Activated CD4-positive, alpha-beta memory T cell treated with anti-CD3 and anti-CD28 coated beads, Interleukin-2, amount 10 ng/mL, durations not matched to agents 7 days and 5 days (primary cell): ENCODE results near the gene SFI1. TPM values are rescaled to one million over a fixed set of nuclear protein-coding genes. Genes with fewer than 3 reads are reported as not detected.
"Not testable (repeated sequence)": the region's sequence is repeated elsewhere in the genome, so short reads cannot be mapped to it uniquely, and the experiment has no call there.

Experiments used
- CTCF ChIA-PET: fragments of 350-600 bp; sonication (Branson Sonifier 250); formaldehyde crosslinking; loops from one replicate; lab custom pipeline; 2021; ENCODE audit warnings: antibody characterized with exemption, inconsistent platforms; lab: Charles Lee
- POLR2A ChIA-PET: fragments of 350-600 bp; sonication (Branson Sonifier 250); formaldehyde crosslinking; loops from one replicate; lab custom pipeline; 2021; ENCODE audit warnings: antibody characterized with exemption; lab: Charles Lee
- DNase-seq: peaks from one replicate; pipeline ENCODE4 v3.0.0-alpha.2; 2020
- H3K27ac Mint-ChIP-seq: one replicate; pipeline ENCODE4 v1.8.0; 2021; ENCODE audit warnings: mild to moderate bottlenecking, mixed read lengths
- H3K27me3 Mint-ChIP-seq: one replicate; pipeline ENCODE4 v1.8.0; 2021; ENCODE audit warnings: mixed read lengths
- H3K36me3 Mint-ChIP-seq: one replicate; pipeline ENCODE4 v1.8.0; 2021; ENCODE audit warnings: low read depth, mixed read lengths
- H3K4me1 Mint-ChIP-seq: one replicate; pipeline ENCODE4 v1.8.0; 2021; ENCODE audit warnings: mixed read lengths
- H3K4me3 Mint-ChIP-seq: one replicate; pipeline ENCODE4 v1.8.0; 2021; ENCODE audit warnings: mild to moderate bottlenecking, mixed read lengths
- H3K9me3 Mint-ChIP-seq: one replicate; pipeline ENCODE4 v1.8.0; 2021; ENCODE audit warnings: mixed read lengths
- total RNA-seq, 2 experiments: library from RNA; stranded (reverse); gene quantifications; one replicate each; pipeline ENCODE4 v1.2.3, GENCODE V29; 2021

SFI1 gene
- total RNA-seq, 2 experiments from 2014 or later: 140 to 145 TPM

- peaks cover 17% of the 10 kb centered on the region for H3K36me3 Mint-ChIP-seq
- not testable (repeated sequence) for DNase-seq, H3K27me3 Mint-ChIP-seq, H3K9me3 Mint-ChIP-seq
- CTCF ChIA-PET: interaction anchor here (0.9 kb wide), 1 partner anchor 137 kb away, joined by 3 read pairs; no protein-coding TSS in a partner anchor
- H3K27ac Mint-ChIP-seq: peak overlapping the region; percentile 72
- H3K4me3 Mint-ChIP-seq: peak overlapping the region; percentile 48
- POLR2A ChIA-PET: interaction anchor here (0.7 to 1.0 kb wide), 2 partner anchors 169 to 452 kb away, joined by 3 to 5 read pairs; partner anchors contain the start of gene PISD
- peaks cover 46% of the 10 kb centered on the region for H3K4me1 Mint-ChIP-seq
Observed at GRCh38 chr22:31493355-31493754, 3.0 kb upstream of the SFI1 start.

DNA sequence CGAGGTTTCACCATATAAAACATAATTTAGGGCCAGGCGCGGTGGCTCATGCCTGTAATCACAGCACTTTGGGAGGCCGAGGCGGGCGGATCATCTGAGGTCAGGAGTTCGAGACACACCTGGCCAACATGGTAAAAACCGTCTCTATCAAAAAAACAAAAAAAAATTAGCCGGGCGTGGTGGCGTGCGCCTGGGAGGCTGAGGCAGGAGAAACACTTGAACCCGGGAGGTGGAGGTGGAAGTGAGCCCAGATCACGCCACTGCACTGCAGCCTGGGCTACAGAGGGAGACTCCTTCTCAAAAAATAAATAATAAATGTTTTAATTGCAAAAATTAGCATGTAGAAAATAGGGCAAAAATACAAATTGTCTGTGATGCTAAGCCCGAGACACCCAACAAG lies 993 bp upstream of the SFI1 start:
- peaks cover 52% of the 10 kb centered on the region for H3K4me1 Mint-ChIP-seq
- no peaks in the 10 kb centered on the region for H3K27me3 Mint-ChIP-seq
- ChIA-PET POLR2A (interaction anchor here (0.7 to 1.1 kb wide), 6 partner anchors 10 to 526 kb away, joined by 3 to 5 read pairs (median 3); partner anchors contain the start of genes MORC2, PISD and TUG1), CTCF (interaction anchor here (0.9 to 1.3 kb wide), 4 partner anchors 42 to 149 kb away, joined by 3 to 4 read pairs (median 3); partner anchors contain the start of gene PATZ1)
- H3K27ac Mint-ChIP-seq: peak overlapping the region; percentile 99
- peak overlapping the region; percentile 89 for H3K4me3 Mint-ChIP-seq
- peaks cover 24% of the 10 kb centered on the region for H3K36me3 Mint-ChIP-seq
- no peak for DNase-seq
- H3K9me3 Mint-ChIP-seq: no peaks in the 10 kb centered on the region

GRCh38 chr22:31496735-31497146 lies 405 bp downstream of the SFI1 start:
- ChIA-PET POLR2A (interaction anchor here (1.1 kb wide), 1 partner anchor 207 kb away, joined by 3 read pairs; no protein-coding TSS in a partner anchor), CTCF (interaction anchor here (1.1 kb wide), 1 partner anchor 40 kb away, joined by 3 read pairs; no protein-coding TSS in a partner anchor)
- H3K36me3 Mint-ChIP-seq: peaks cover 25% of the 10 kb centered on the region
- H3K4me3 Mint-ChIP-seq: peak overlapping the region; percentile 89
- no peaks in the 10 kb centered on the region for H3K27me3 Mint-ChIP-seq
- H3K27ac Mint-ChIP-seq: peak overlapping the region; percentile 99
- peak; percentile 57 for DNase-seq
- no peaks in the 10 kb centered on the region for H3K9me3 Mint-ChIP-seq
- H3K4me1 Mint-ChIP-seq: peaks cover 44% of the 10 kb centered on the region

GRCh38 chr22:31497148-31497938 lies 1.0 kb downstream of the SFI1 start:
- Mint-ChIP-seq H3K27me3 (no peaks in the 10 kb centered on the region), H3K4me1 (peaks cover 44% of the 10 kb centered on the region), H3K36me3 (peaks cover 29% of the 10 kb centered on the region), H3K4me3 (peak overlapping the region; percentile 89), H3K27ac (peak overlapping the region; percentile 99), H3K9me3 (no peaks in the 10 kb centered on the region)
- ChIA-PET POLR2A (interaction anchor here (1.0 to 2.0 kb wide), 2 partner anchors 9 to 40 kb away, joined by 6 to 9 read pairs; no protein-coding TSS in a partner anchor), CTCF (no interaction called here)
- DNase-seq: no peak

GRCh38 chr22:31501738-31502137 lies 5.4 kb downstream of the SFI1 start:
- POLR2A ChIA-PET: no interaction called here
- H3K4me3 Mint-ChIP-seq: no peak overlapping the region
- no peaks in the 10 kb centered on the region for H3K27me3 Mint-ChIP-seq
- H3K4me1 Mint-ChIP-seq: peaks cover 48% of the 10 kb centered on the region
- no peak overlapping the region for H3K27ac Mint-ChIP-seq
- DNase-seq: no peak
- CTCF ChIA-PET: no interaction called here
- peaks cover 5% of the 10 kb centered on the region for H3K9me3 Mint-ChIP-seq
- peaks cover 56% of the 10 kb centered on the region for H3K36me3 Mint-ChIP-seq

DNA sequence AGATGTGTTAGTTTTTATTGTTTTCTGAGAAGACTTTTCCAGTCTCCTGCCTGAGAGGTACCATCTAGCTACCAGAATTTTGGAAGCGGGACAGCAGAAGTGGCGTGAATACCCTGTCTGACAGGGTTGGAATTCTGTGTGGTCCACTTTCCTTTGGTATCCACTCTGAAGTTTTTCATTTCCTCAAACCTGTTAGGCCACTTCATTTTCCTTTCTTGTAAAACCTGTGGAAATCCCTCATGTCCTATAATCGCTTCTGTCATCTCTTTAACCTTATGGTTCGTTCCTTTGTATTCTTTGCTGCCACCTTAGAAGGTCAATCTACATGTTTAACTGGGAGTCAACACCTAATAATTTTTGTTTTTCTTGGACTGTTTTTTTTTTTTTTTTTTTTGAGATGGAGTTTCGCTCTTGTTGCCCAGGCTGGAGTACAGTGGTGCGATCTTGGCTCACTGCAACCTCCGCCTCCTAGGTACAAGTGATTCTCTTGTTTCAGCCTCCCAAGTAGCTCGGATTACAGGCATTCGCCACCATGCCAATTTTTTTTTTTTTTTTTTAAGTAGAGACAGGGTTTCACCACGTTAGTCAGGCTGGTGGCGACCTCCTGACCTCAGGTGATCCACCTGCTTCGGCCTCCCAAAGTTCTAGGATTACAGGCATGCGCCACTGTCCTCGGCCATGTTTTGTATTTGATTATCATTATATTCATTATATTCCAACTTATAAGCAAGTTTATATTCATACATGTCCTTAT lies 7.1 kb downstream of the SFI1 start:
- CTCF ChIA-PET: interaction anchor here (0.7 kb wide), 1 partner anchor 131 kb away, joined by 3 read pairs; no protein-coding TSS in a partner anchor
- peaks cover 58% of the 10 kb centered on the region for H3K36me3 Mint-ChIP-seq
- POLR2A ChIA-PET: no interaction called here
- H3K9me3 Mint-ChIP-seq: peaks cover 14% of the 10 kb centered on the region
- DNase-seq: no peak
- peaks cover 45% of the 10 kb centered on the region for H3K4me1 Mint-ChIP-seq
- H3K27me3 Mint-ChIP-seq: no peaks in the 10 kb centered on the region
- no peak overlapping the region for H3K4me3 Mint-ChIP-seq
- no peak overlapping the region for H3K27ac Mint-ChIP-seq

DNA sequence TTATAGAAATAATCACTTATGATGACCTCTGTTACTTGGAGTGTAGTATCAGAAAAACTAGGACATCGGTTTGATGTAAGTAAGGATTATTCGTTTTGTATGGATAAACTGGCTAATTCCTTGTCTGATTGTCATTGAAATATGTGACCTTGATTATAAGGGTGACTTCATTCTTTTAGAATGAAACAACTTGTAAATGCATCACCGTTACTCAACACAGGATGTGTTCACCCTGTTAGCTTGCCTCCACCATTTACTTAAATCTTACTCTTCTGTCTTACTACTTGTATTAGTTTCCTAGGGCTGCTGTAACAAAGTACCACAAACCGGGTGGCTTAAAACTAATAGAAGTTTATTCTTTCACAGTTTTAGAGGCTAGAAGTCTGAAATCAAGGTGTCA lies 7.9 kb downstream of the SFI1 start:
- no peak overlapping the region for H3K4me3 Mint-ChIP-seq
- CTCF ChIA-PET: no interaction called here
- no peaks in the 10 kb centered on the region for H3K27me3 Mint-ChIP-seq
- peaks cover 39% of the 10 kb centered on the region for H3K4me1 Mint-ChIP-seq
- peaks cover 58% of the 10 kb centered on the region for H3K36me3 Mint-ChIP-seq
- no peak overlapping the region for H3K27ac Mint-ChIP-seq
- peaks cover 14% of the 10 kb centered on the region for H3K9me3 Mint-ChIP-seq
- no peak for DNase-seq
- POLR2A ChIA-PET: no interaction called here

- POLR2A ChIA-PET, H3K27ac Mint-ChIP-seq, CTCF ChIA-PET, DNase-seq, H3K4me3 Mint-ChIP-seq, H3K27me3 Mint-ChIP-seq: not testable (repeated sequence)
- peaks cover 65% of the 10 kb centered on the region for H3K36me3 Mint-ChIP-seq
- peaks cover 30% of the 10 kb centered on the region for H3K4me1 Mint-ChIP-seq
- H3K9me3 Mint-ChIP-seq: peaks cover 14% of the 10 kb centered on the region
Observed at GRCh38 chr22:31507517-31507916, 11.2 kb downstream of the SFI1 start.

GRCh38 chr22:31508536-31508935 lies 12.2 kb downstream of the SFI1 start:
- Mint-ChIP-seq H3K9me3 (peaks cover 14% of the 10 kb centered on the region), H3K4me3 (no peak overlapping the region), H3K4me1 (peaks cover 23% of the 10 kb centered on the region), H3K36me3 (peaks cover 65% of the 10 kb centered on the region), H3K27me3 (no peaks in the 10 kb centered on the region), H3K27ac (no peak overlapping the region)
- ChIA-PET POLR2A (no interaction called here), CTCF (no interaction called here)
- DNase-seq: no peak

GRCh38 chr22:31509061-31509762 lies 12.9 kb downstream of the SFI1 start:
- no peak overlapping the region for H3K27ac Mint-ChIP-seq
- H3K36me3 Mint-ChIP-seq: peaks cover 61% of the 10 kb centered on the region
- no peak for DNase-seq
- ChIA-PET POLR2A (no interaction called here), CTCF (no interaction called here)
- no peaks in the 10 kb centered on the region for H3K27me3 Mint-ChIP-seq
- peaks cover 20% of the 10 kb centered on the region for H3K4me1 Mint-ChIP-seq
- peaks cover 14% of the 10 kb centered on the region for H3K9me3 Mint-ChIP-seq
- no peak overlapping the region for H3K4me3 Mint-ChIP-seq

DNA sequence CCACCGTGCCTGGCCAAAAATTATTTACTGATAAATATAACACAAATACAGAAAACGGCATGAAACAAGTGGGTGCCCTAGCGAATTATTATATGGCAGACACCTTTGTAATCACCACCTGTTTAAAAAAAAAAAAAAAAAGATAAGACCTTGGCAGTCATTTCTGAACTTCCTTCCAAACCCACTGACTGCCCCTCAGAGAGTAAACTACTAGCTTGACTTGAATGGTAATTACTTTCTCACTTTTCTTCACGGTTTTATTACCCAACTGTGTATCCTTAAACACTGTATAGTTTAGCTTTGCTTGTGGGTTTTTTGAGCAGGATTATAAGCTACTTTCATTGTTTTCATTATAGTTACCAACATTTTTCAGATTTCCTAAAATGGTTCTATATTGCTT lies 23.7 kb downstream of the SFI1 start:
- no peak for DNase-seq
- no peaks in the 10 kb centered on the region for H3K27me3 Mint-ChIP-seq
- H3K4me1 Mint-ChIP-seq: peaks cover 34% of the 10 kb centered on the region
- ChIA-PET CTCF (no interaction called here), POLR2A (no interaction called here)
- H3K36me3 Mint-ChIP-seq: peaks cover 49% of the 10 kb centered on the region
- H3K9me3 Mint-ChIP-seq: no peaks in the 10 kb centered on the region
- no peak overlapping the region for H3K27ac Mint-ChIP-seq
- H3K4me3 Mint-ChIP-seq: no peak overlapping the region

DNA sequence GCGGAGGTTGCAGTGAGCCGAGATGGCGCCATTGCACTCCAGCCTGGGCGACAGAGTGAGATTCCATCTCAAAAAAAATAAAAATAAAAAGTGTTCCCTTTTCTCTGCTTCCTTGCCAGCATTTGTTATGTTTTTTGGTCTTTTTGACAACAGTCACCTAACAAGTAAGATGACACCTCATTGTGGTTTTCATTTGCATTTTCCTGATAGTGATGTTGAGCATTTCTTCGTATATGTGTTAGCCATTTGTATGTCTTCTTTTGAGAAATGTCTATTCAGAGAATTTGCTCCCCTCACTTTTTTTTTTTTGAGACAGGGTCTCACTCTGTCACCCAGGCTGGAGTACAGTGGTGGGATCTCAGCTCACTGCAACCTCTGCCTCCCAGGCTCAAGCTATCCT lies 27.8 kb downstream of the SFI1 start:
- H3K27me3 Mint-ChIP-seq, DNase-seq, CTCF ChIA-PET, POLR2A ChIA-PET, H3K9me3 Mint-ChIP-seq, H3K4me3 Mint-ChIP-seq: not testable (repeated sequence)
- H3K4me1 Mint-ChIP-seq: peaks cover 47% of the 10 kb centered on the region
- peak overlapping the region; percentile 65 for H3K27ac Mint-ChIP-seq
- peaks cover 58% of the 10 kb centered on the region for H3K36me3 Mint-ChIP-seq
